ENCODE data around the gene FBXL16. TPM values are rescaled to one million over a fixed set of nuclear protein-coding genes. Genes with fewer than 3 reads are reported as not detected.

Gene FBXL16
- total RNA-seq, 1 experiment from 2014 or later: 1.1 TPM

DNA sequence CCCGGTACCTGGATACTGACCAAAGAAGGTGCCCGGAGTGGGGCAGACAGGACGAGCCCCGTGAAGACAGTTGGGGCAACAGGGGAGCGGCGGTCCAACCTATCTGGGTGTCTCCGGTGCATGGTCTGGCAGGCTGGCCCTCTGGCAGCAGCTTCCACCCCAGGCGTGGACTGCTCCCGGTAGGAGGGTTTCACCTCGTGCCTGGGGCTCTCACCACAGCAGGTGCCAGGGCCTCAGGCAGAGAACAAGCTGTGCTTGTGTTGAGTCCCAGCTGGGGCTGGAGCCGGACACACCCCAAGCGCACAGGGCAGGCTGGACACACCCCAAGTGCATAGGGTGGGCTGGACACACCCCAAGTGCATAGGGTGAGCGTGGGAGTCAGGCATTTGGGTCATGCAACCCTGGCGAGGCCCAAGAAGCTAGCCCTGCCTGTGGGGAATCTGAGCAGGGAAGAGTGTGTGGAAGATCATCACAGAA lies 1.5 kb upstream of the FBXL16 start:
- intact Hi-C loops (cut with micrococcal nuclease; ENCODE audit: unreplicated experiment): no loop called here
- Histone ChIP-seq H3K36me3 (ENCODE audit: insufficient read depth, low read length, poor library complexity, severe bottlenecking) (no peaks in the 10 kb centered on the region), H3K27me3 (replicated peaks; ENCODE audit: insufficient read depth, low read depth, low read length, poor library complexity) (peaks cover 51% of the 10 kb centered on the region), H3K4me1 (ENCODE audit: insufficient read depth, low read length, poor library complexity, severe bottlenecking) (no peaks in the 10 kb centered on the region), H3K27ac (ENCODE audit: low read depth, low read length, poor library complexity, severe bottlenecking) (no peak overlapping the region), H3K9me3 (ENCODE audit: low read depth, low read length, poor library complexity, severe bottlenecking) (no peaks in the 10 kb centered on the region), H3K4me3 (ENCODE audit: low read depth, low read length, poor library complexity, severe bottlenecking) (no peak overlapping the region)
- no TSS peak for BruUV-seq (replicated peaks)
- ChIA-PET CTCF (interaction anchor here (0.5 kb wide), 1 partner anchor 130 kb away, joined by 4 read pairs; no protein-coding TSS in a partner anchor), POLR2A (ENCODE audit: low non-redundant PET) (no interaction called here)
- TF ChIP-seq EZH2 (IDR thresholded peaks at IDR 0.05; ENCODE audit: borderline replicate concordance, low read depth, low read length, poor library complexity, severe bottlenecking) (no peak), CTCF (conservative IDR thresholded peaks at IDR 0.05; ENCODE audit: low read depth, low read length) (no peak)
- no peak for DNase-seq (ENCODE audit: low spot score)

GRCh38 chr16:706189-707061 lies 824 bp upstream of the FBXL16 start:
- H3K4me3 ChIP-seq (ENCODE audit: low read depth, low read length, poor library complexity, severe bottlenecking): peak overlapping the region; percentile 23
- no peak overlapping the region for H3K27ac ChIP-seq (ENCODE audit: low read depth, low read length, poor library complexity, severe bottlenecking)
- ChIA-PET POLR2A (ENCODE audit: low non-redundant PET) (no interaction called here), CTCF (no interaction called here)
- no TSS peak for BruUV-seq (replicated peaks)
- intact Hi-C loops (cut with micrococcal nuclease; ENCODE audit: unreplicated experiment): no loop called here
- H3K4me1 ChIP-seq (ENCODE audit: insufficient read depth, low read length, poor library complexity, severe bottlenecking): no peaks in the 10 kb centered on the region
- H3K36me3 ChIP-seq (ENCODE audit: insufficient read depth, low read length, poor library complexity, severe bottlenecking): no peaks in the 10 kb centered on the region
- DNase-seq (ENCODE audit: low spot score): no peak
- no peaks in the 10 kb centered on the region for H3K9me3 ChIP-seq (ENCODE audit: low read depth, low read length, poor library complexity, severe bottlenecking)
- TF ChIP-seq CTCF (conservative IDR thresholded peaks at IDR 0.05; ENCODE audit: low read depth, low read length) (no peak), EZH2 (IDR thresholded peaks at IDR 0.05; ENCODE audit: borderline replicate concordance, low read depth, low read length, poor library complexity, severe bottlenecking) (peak; percentile 7)
- peaks cover 58% of the 10 kb centered on the region for H3K27me3 ChIP-seq (replicated peaks; ENCODE audit: insufficient read depth, low read depth, low read length, poor library complexity)

GRCh38 chr16:704552-705380 lies 835 bp downstream of the FBXL16 start:
- Histone ChIP-seq H3K27me3 (replicated peaks; ENCODE audit: insufficient read depth, low read depth, low read length, poor library complexity) (peaks cover 73% of the 10 kb centered on the region), H3K27ac (ENCODE audit: low read depth, low read length, poor library complexity, severe bottlenecking) (no peak overlapping the region), H3K36me3 (ENCODE audit: insufficient read depth, low read length, poor library complexity, severe bottlenecking) (no peaks in the 10 kb centered on the region), H3K9me3 (ENCODE audit: low read depth, low read length, poor library complexity, severe bottlenecking) (no peaks in the 10 kb centered on the region), H3K4me3 (ENCODE audit: low read depth, low read length, poor library complexity, severe bottlenecking) (peak overlapping the region; percentile 36), H3K4me1 (ENCODE audit: insufficient read depth, low read length, poor library complexity, severe bottlenecking) (no peaks in the 10 kb centered on the region)
- BruUV-seq (replicated peaks): no TSS peak
- CTCF ChIA-PET: no interaction called here
- intact Hi-C loops (cut with micrococcal nuclease; ENCODE audit: unreplicated experiment): no loop called here
- TF ChIP-seq CTCF (conservative IDR thresholded peaks at IDR 0.05; ENCODE audit: low read depth, low read length) (no peak), EZH2 (IDR thresholded peaks at IDR 0.05; ENCODE audit: borderline replicate concordance, low read depth, low read length, poor library complexity, severe bottlenecking) (peak; percentile 33)
- POLR2A ChIA-PET (ENCODE audit: low non-redundant PET): no interaction called here
- DNase-seq (ENCODE audit: low spot score): no peak

All from A673 (cell line).